Central memory CD8-positive, alpha-beta T cell (primary cell): ENCODE measurements around the gene INTS1.

Experiments used
- ATAC-seq: fragments of 150-1000 bp; cut with Tn5 transposase; replicated peaks from 2 replicates; pipeline ENCODE4 v1.10.0; 2022; ENCODE audit warnings: mild to moderate bottlenecking, moderate FRiP score, moderate number of reproducible peaks; ENCODE audit not compliant: poor library complexity, severe bottlenecking; ENCODE audit errors: extremely low read depth
- DNase-seq, 2 donors: peaks; one replicate each; pipeline ENCODE4 v3.0.0; 2021; ENCODE audit warnings: low spot score in 2 of 2
- H3K27ac Mint-ChIP-seq: one replicate; pipeline ENCODE4 v1.8.0; 2022; ENCODE audit warnings: low read depth, mild to moderate bottlenecking, moderate library complexity, mixed read lengths
- H3K27me3 Mint-ChIP-seq: one replicate; pipeline ENCODE4 v1.8.0; 2022; ENCODE audit warnings: mixed read lengths
- H3K36me3 Mint-ChIP-seq: one replicate; pipeline ENCODE4 v1.8.0; 2022; ENCODE audit warnings: mild to moderate bottlenecking, moderate library complexity, mixed read lengths; ENCODE audit not compliant: insufficient read depth
- H3K4me1 Mint-ChIP-seq: one replicate; pipeline ENCODE4 v1.8.0; 2022; ENCODE audit warnings: mixed read lengths
- H3K4me3 Mint-ChIP-seq: one replicate; pipeline ENCODE4 v1.8.0; 2022; ENCODE audit warnings: mild to moderate bottlenecking, moderate library complexity, mixed read lengths
- H3K9me3 Mint-ChIP-seq: one replicate; pipeline ENCODE4 v1.8.0; 2022; ENCODE audit warnings: mixed read lengths

Gene INTS1

DNA sequence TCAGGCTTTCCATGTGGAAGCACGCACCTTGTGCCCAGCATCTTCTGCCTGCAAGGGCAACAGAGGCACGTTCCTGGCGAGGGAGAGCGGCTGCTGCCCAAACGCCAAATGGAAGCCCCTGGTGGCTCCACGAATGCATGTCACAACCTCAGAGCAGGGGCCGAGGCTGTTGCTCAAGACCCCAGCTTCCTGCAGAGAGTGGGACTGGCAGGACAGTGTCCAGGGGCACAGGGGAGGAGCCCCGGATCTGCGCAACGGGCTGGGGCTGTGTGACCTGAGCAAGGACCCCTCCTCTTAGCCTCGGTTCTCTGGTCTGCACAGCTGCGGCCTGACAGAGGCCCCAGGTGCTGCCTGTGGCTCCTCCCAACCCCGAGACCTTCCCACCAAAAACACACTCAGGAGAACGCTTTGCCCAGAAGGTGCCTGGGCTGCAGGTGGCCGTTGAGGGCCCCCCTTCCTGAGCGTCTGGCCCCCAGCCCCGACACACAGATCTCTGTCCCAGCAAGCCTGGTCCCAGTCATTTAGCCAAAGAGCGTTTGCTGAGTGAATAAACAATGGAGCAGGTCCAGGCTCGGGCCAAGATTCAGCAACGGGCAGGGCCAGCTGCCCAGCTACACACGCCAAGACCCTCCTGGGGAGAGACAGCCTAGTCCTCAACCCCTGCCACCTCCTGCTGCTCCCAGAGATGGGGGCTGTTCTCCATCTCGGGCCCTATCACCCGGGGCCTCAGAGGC lies 46.1 kb downstream of the INTS1 start:
- no peaks in the 10 kb centered on the region for H3K9me3 Mint-ChIP-seq
- no peaks in the 10 kb centered on the region for H3K36me3 Mint-ChIP-seq
- no peaks in the 10 kb centered on the region for H3K27me3 Mint-ChIP-seq
- ATAC-seq, result no peak
- DNase-seq, result no peak
- peaks cover 22% of the 10 kb centered on the region for H3K4me1 Mint-ChIP-seq
- H3K27ac Mint-ChIP-seq, result no peak overlapping the region
- peak overlapping the region; percentile 67 for H3K4me3 Mint-ChIP-seq

DNA sequence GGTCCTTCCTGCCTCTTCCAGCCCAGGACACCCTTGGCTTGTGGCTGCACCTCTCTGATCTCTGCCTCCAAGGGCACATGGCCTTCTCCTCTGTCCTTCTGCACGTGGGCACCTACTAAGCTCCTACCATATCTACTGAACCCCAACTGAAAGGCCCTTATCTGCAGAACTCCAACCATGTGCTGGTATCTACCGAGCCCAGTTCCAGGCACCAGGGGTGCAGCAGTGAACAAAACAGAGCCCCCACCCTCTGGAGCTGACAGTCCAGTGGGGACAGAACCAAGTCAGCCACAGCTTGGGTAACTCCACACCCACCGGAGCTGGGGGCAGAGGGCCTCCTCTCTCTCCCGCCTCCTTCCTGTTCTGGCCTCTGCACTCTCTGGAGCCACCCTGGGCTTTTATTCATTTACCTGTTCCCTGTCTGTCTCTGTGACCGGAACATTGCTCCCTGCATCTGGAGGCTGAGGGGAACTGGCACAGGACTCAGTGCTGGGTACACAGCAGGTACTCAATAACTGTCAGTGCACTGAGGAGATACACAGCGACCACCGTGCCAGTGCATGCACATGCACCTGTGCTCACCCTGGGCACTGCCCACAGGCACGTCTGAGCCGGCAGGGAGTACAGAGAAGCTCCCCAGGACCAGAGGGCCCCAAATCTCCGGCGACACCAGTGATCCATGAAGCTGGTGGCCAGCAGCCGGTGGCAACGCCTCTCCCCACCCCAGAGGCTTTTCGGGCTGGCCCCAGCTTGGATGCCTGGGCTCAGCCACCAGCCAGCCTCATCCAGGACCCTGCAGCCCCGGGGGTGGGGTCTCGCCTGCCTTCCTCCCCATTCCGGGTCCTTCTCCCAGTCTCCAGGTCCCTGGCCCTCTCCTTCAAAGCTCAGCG lies 46.9 kb downstream of the INTS1 start:
- Mint-ChIP-seq H3K27ac (no peak overlapping the region), H3K36me3 (no peaks in the 10 kb centered on the region), H3K9me3 (no peaks in the 10 kb centered on the region), H3K4me3 (peak overlapping the region; percentile 67), H3K4me1 (peaks cover 21% of the 10 kb centered on the region), H3K27me3 (no peaks in the 10 kb centered on the region)
- DNase-seq (no peak), ATAC-seq (no peak)

DNA sequence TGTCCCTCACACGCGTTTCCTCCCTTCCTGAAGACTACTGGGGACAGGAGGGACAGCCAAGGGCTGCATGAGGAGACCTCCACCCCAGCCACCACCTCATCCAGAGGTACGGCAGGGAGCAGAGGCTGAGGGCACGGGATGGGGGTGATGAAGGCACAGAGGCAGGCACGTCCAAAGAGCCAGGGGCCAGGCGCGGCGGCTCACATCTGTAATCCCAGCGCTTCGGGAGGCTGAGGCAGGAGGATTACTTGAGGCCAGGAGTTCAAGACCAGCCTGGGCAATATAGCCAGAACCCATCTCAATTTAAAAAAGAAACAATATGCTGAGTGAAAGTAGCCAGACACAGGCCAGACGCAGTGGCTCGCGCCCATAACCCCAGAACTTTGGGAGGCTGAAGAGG lies 48.2 kb downstream of the INTS1 start:
- H3K27me3 Mint-ChIP-seq, result no peaks in the 10 kb centered on the region
- DNase-seq (no peak), ATAC-seq (no peak)
- H3K4me1 Mint-ChIP-seq, result peaks cover 12% of the 10 kb centered on the region
- H3K27ac Mint-ChIP-seq, result no peak overlapping the region
- no peaks in the 10 kb centered on the region for H3K9me3 Mint-ChIP-seq
- no peak overlapping the region for H3K4me3 Mint-ChIP-seq
- no peaks in the 10 kb centered on the region for H3K36me3 Mint-ChIP-seq

DNA sequence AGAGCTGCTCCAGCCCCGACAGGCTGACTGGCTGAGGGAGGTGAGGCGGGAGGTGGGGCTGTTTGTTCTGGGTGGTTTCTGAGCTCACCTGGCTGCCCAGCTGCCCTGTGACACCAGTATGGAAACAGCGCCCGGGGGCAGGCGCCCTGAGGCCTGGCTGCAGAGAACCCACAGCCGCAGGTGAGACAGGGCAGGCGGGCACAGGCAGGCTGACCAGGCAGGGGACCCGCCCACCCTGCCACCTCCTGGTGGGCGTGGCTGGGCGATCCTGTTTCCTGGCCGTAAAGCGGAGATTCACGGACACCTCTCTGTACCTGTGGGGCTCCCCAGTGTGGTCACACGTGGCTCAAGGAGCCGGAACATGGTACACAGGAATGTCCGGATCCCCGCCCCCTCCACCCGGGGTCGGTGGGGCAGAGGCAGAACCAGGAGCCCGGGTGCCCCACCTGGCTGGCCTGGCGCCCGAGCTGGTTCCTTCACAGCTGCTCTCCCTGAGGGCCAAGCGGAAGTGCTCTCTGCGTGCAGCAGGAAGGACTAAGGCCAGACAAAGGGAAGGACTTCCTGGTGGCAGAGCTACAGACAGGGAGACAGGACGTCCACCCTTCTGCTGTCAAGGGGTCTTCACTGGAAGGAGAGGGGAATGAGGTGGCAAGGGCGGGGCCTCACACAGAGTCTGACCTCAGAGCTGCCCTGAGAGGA lies 48.8 kb downstream of the INTS1 start:
- Mint-ChIP-seq H3K27me3 (no peaks in the 10 kb centered on the region), H3K4me3 (no peak overlapping the region), H3K27ac (no peak overlapping the region), H3K36me3 (no peaks in the 10 kb centered on the region), H3K4me1 (peaks cover 7% of the 10 kb centered on the region), H3K9me3 (no peaks in the 10 kb centered on the region)
- DNase-seq (no peak), ATAC-seq (no peak)

DNA sequence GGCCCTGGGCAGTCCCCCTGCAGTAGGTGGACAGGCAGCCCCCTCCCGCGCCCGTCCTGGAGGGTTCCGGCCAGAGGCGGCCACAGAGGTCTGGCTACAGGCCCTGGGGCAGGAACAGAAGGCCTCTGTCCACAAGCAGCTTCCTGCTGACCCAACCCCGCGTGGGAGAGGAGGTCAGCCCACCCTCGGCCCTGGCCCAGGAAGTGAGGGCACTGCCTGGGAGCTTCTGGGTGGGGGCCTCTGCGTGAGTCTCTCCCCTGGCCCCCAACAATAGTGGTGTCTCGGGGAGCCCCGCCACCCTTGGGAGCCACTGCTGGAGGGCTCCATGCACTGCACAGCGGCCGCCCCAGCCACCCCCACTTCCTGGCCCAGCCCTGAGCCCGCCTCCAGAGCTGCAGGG lies 49.6 kb downstream of the INTS1 start:
- no peaks in the 10 kb centered on the region for H3K4me1 Mint-ChIP-seq
- no peak overlapping the region for H3K4me3 Mint-ChIP-seq
- no peaks in the 10 kb centered on the region for H3K36me3 Mint-ChIP-seq
- no peak overlapping the region for H3K27ac Mint-ChIP-seq
- H3K9me3 Mint-ChIP-seq, result no peaks in the 10 kb centered on the region
- no peaks in the 10 kb centered on the region for H3K27me3 Mint-ChIP-seq
- ATAC-seq (no peak), DNase-seq (no peak)

DNA sequence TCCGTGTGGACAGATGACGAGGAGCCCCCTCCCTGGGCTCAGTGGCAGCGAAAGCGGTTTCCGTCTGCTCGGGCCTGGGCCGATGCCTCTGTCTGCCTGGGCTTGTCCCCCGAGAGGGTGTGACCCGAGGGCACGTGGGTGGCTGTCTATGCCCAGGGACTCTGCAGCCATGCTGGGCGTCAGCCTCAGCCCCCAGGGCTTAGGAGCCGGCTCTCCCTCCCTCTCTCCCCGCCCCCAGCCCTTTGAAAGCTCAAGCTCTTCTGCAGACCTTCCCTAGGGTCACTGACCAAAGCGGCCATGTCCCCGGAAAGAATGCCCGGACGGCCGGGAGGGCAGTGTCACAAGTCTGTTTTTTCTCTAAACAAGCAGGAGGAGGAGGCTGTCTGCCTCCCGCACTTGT lies 52.0 kb downstream of the INTS1 start:
- Mint-ChIP-seq H3K27ac (no peak overlapping the region), H3K4me1 (no peaks in the 10 kb centered on the region), H3K27me3 (no peaks in the 10 kb centered on the region), H3K36me3 (no peaks in the 10 kb centered on the region), H3K9me3 (no peaks in the 10 kb centered on the region), H3K4me3 (no peak overlapping the region)
- DNase-seq (no peak), ATAC-seq (no peak)

DNA sequence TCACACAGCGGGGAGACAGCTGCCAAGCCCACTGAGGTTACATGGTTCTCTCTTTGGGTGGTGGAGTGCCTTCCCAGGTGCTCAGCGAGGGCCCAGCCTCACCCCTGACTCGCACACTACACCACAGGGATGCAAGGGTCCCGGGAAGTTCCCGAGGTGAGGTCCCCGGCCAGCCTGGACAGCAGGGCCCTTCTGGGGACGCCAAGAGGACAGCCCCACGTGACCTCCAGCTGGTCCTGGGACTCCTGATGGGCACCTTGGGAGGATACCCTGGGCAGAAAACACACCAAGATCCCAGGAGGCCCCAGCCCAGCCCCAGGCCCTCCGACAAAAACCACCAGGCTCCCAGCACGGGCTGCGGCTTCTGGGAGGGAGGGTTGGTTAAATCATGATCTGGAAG lies 53.2 kb downstream of the INTS1 start:
- H3K4me1 Mint-ChIP-seq, result no peaks in the 10 kb centered on the region
- no peaks in the 10 kb centered on the region for H3K36me3 Mint-ChIP-seq
- DNase-seq, result no peak
- H3K9me3 Mint-ChIP-seq, result no peaks in the 10 kb centered on the region
- H3K4me3 Mint-ChIP-seq, result no peak overlapping the region
- H3K27me3 Mint-ChIP-seq, result no peaks in the 10 kb centered on the region
- ATAC-seq, result no peak
- no peak overlapping the region for H3K27ac Mint-ChIP-seq

DNA sequence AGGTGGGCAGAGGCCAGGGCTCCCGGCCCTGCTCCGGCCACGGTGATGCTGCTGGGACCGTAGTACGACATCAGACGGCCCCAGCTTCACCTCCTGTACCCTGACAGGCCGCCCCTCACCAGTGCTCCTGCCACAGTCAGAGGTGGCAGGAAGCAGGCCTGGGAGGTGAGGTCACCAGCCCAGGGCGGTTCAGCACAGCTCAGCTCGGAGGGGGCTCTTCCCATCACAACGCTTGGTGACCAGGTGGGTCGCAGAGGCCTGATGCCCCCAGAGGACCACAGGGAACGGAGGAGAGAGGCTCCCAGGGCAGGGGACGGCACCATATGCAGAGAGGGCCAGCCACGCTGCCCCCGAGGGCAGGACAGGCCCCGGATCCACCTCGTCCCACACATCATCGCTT lies 53.8 kb downstream of the INTS1 start:
- DNase-seq, result no peak

DNA sequence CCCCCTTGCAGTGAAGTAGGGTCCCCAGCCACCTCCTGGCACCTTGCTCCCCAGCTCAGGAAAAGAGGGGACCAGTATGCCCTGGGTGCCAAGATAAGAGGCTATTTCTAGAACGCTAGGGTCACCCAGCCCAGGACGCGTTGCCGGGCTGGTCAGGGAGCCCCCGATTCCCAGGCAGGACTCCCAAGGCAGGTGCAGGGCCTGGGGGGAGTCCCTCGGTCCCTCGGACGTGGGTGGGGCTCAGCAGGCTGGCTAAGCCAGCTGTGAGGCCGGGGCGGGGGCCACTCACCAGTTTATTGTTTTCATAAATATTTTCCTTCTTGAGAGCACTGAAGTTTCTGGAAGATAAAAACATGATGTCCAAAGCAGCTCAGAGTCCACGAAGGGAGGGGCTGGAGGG lies 54.2 kb downstream of the INTS1 start:
- no peak for DNase-seq
- ATAC-seq, result no peak
- Mint-ChIP-seq H3K4me1 (no peaks in the 10 kb centered on the region), H3K27me3 (no peaks in the 10 kb centered on the region), H3K36me3 (no peaks in the 10 kb centered on the region), H3K27ac (no peak overlapping the region), H3K9me3 (no peaks in the 10 kb centered on the region), H3K4me3 (no peak overlapping the region)

More for the DNA sequence above, 53.8 kb downstream of the INTS1 start:
- Mint-ChIP-seq H3K4me1 (no peaks in the 10 kb centered on the region), H3K36me3 (no peaks in the 10 kb centered on the region), H3K27ac (no peak overlapping the region), H3K9me3 (no peaks in the 10 kb centered on the region), H3K4me3 (no peak overlapping the region), H3K27me3 (no peaks in the 10 kb centered on the region)
- ATAC-seq, result no peak

DNA sequence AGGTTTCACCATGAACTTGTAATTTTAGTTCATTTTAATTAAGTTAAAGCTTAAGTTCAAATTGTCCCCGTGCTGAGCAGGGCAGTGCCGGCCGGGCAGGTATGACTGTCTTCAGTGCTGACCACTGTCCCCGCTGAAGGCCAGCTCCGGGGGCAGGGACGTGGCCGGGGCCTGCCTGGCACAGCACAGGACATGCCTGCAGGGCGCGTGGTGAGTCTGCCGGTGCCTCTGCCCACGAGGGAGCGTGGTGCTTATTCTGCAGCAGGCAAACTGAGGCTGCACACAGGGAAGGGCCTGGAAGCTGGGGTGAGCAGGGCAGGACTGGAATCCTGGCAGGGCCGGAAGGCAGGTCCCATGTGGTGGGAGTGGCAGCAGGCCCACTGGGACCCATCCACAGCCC lies 54.7 kb downstream of the INTS1 start:
- no peaks in the 10 kb centered on the region for H3K4me1 Mint-ChIP-seq
- H3K27ac Mint-ChIP-seq, result no peak overlapping the region
- H3K36me3 Mint-ChIP-seq, result no peaks in the 10 kb centered on the region
- DNase-seq (no peak), ATAC-seq (no peak)
- H3K27me3 Mint-ChIP-seq, result no peaks in the 10 kb centered on the region
- no peak overlapping the region for H3K4me3 Mint-ChIP-seq
- H3K9me3 Mint-ChIP-seq, result no peaks in the 10 kb centered on the region

DNA sequence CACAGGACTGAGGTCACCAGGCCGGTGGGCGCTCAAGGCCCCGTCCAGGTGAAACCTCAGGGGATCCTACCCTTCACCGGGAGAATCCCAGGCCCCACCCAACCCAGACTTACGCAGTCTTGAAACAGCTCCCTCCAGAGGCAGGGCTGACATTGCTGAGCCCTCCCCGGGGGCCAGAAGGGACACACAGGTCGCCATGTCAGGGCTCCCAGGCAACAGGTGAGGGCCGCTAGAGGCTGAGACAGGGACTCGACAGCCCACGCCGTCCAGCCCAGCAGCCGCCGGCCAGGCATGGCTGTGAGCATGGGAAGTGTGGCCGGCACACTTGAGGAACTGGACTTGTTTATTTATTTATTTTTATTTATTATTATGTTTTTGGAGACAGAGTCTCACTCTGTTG lies 55.2 kb downstream of the INTS1 start:
- Mint-ChIP-seq H3K4me3 (no peak overlapping the region), H3K9me3 (no peaks in the 10 kb centered on the region), H3K27ac (no peak overlapping the region), H3K36me3 (no peaks in the 10 kb centered on the region), H3K27me3 (no peaks in the 10 kb centered on the region), H3K4me1 (no peaks in the 10 kb centered on the region)
- DNase-seq (no peak), ATAC-seq (no peak)

DNA sequence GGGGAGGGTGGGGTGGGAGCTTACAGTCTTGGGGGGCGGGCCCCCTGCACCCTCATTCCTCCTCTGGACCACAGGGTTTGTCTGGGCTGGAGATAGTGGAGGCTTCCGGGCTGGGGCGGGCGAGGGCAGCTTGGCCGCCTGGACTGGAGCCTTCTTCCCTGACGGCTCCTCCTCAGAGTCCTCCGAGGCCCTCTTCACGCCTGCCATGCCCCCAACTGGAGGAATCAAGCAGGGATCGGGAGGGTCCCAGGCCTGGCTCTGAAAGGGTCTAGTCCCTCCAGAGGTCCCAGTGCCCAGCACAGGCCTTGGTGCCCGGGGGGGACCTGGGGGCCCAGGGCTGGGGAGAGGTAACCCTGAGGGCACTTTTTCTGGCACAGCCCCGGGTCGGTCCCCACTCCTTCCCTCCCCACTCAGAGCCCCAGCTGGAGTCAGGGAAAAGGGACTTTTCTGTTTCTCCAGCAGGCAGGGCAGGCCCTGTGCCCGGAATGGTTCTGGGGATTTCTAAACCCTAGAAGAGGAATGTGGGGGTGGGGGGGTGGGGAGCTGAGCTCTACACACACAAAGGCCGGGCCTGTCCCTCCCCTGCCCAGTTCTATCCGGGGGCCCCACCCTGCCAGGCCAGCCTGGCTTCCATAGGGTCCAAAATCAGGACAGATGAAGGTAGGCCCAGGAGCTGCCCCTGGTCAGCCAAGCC lies 56.5 kb downstream of the INTS1 start:
- Mint-ChIP-seq H3K4me1 (no peaks in the 10 kb centered on the region), H3K9me3 (no peaks in the 10 kb centered on the region), H3K4me3 (no peak overlapping the region), H3K36me3 (no peaks in the 10 kb centered on the region), H3K27ac (no peak overlapping the region), H3K27me3 (no peaks in the 10 kb centered on the region)
- DNase-seq (no peak), ATAC-seq (no peak)
